Measurements from ENCODE around the gene LOXL4. TPM values are rescaled to one million over a fixed set of nuclear protein-coding genes. Genes with fewer than 3 reads are reported as not detected.
"Not testable (repeated sequence)": the region's sequence is repeated elsewhere in the genome, so short reads cannot be mapped to it uniquely, and the experiment has no call there.

The LOXL4 gene
- total RNA-seq, 6 experiments from 2014 or later = 24.9 to 57.4 (median 27.6) TPM

DNA sequence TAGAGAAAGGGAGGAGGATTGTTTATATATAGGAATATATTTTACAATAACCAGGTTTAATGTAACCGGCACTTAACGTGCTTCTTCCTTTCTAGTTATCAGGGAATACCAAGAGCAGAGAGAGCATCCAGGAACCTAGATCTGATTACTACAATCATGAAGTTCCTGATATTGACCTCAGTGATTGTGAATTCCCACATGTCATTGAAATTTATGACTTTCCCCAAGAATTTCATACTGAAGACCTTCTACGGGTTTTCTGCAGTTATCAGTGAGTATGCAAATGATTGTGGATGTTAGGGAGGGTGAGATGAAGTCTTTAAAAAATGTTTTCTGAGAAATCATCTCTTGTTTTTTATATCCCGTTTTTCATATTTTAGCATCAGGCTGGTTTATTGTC is 36.6 kb downstream of the LOXL4 start:
- peaks cover 6% of the 10 kb centered on the region for H3K9me3 Mint-ChIP-seq
- H3K27me3 Mint-ChIP-seq (ENCODE audit: insufficient read depth) = no peaks in the 10 kb centered on the region
- TF ChIP-seq, protein P1, sequence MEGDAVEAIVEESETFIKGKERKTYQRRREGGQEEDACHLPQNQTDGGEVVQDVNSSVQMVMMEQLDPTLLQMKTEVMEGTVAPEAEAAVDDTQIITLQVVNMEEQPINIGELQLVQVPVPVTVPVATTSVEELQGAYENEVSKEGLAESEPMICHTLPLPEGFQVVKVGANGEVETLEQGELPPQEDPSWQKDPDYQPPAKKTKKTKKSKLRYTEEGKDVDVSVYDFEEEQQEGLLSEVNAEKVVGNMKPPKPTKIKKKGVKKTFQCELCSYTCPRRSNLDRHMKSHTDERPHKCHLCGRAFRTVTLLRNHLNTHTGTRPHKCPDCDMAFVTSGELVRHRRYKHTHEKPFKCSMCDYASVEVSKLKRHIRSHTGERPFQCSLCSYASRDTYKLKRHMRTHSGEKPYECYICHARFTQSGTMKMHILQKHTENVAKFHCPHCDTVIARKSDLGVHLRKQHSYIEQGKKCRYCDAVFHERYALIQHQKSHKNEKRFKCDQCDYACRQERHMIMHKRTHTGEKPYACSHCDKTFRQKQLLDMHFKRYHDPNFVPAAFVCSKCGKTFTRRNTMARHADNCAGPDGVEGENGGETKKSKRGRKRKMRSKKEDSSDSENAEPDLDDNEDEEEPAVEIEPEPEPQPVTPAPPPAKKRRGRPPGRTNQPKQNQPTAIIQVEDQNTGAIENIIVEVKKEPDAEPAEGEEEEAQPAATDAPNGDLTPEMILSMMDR (IDR thresholded peaks at IDR 0.05) = no peak
- no peaks in the 10 kb centered on the region; the same call in none of the 2 replicates for H3K36me3 Mint-ChIP-seq (ENCODE audit: low read depth)
- H3K4me3 Mint-ChIP-seq = no peak overlapping the region
- no peaks in the 10 kb centered on the region for H3K4me1 Mint-ChIP-seq (ENCODE audit: low read depth)
- no peak overlapping the region for H3K27ac Mint-ChIP-seq
- no peak for DNase-seq

DNA sequence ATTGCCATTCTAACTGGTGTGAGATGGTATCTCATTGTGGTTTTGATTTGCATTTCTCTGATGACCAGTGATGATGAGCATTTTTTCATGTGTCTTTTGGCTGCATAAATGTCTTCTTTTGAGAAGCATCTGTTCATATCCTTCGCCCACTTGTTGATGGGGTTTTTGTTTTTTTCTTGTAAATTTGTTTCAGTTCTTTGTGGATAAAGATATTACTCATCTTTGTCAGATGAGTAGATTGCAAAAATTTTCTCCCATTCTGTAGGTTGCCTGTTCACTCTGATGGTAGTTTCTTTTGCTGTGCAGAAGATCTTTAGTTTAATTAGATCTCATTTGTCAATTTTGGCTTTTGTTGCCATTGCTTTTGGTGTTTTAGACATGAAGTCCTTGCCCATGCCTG is 39.7 kb downstream of the LOXL4 start:
- H3K4me1 Mint-ChIP-seq (ENCODE audit: low read depth) = peaks cover 25% of the 10 kb centered on the region
- not testable (repeated sequence) for H3K27ac Mint-ChIP-seq; H3K36me3 Mint-ChIP-seq (ENCODE audit: low read depth); H3K9me3 Mint-ChIP-seq; H3K4me3 Mint-ChIP-seq; DNase-seq; H3K27me3 Mint-ChIP-seq (ENCODE audit: insufficient read depth)

DNA sequence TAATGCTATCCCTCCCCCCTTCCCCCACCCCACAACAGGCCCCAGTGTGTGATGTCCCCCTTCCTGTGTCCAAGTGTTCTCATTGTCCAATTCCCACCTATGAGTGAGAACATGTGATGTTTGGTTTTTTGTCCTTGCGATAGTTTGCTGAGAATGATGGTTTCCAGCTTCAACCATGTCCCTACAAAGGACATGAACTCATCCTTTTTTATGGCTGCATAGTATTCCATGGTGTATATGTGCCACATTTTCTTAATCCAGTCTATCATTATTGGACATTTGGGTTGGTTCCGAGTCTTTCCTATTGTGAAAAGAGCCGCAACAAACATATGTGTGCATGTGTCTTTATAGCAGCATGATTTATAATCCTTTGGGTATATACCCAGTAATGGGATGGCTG is 40.3 kb downstream of the LOXL4 start:
- H3K36me3 Mint-ChIP-seq (ENCODE audit: low read depth); H3K27me3 Mint-ChIP-seq (ENCODE audit: insufficient read depth); H3K27ac Mint-ChIP-seq; H3K4me3 Mint-ChIP-seq; H3K9me3 Mint-ChIP-seq; DNase-seq: not testable (repeated sequence)
- H3K4me1 Mint-ChIP-seq (ENCODE audit: low read depth) = peaks cover 26% of the 10 kb centered on the region

DNA sequence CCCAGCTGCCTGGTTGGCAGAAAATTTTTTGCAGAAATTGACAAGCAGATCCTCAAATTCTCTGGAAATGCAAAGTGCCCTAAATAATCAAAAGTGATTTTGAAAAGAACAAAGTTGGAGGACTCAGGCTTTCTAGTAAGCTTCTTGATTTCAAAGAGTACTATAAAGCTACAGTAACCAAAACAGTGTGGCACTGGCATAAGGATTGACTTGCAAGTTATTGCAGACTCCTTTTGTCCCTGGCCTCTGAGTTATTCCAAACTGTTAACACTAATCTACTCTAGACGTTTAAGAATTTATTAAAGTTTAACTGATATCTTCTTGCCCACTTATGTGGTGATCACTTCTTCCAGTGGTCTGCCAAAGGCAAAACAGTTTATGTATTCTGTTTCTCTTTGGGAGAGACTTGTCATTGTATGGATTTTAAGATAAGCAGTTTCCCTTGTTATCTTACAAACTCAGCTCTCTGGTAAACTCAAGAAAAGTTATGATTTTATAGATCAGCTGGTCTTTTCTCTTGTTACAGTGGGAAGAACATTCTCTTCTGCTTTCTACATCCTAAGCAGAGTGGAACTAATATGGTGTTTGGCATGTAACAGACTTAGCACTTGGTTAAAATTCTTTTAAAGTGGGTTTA is 41.4 kb downstream of the LOXL4 start:
- no peak overlapping the region for H3K4me3 Mint-ChIP-seq
- no peak for DNase-seq
- H3K27me3 Mint-ChIP-seq (ENCODE audit: insufficient read depth) = no peaks in the 10 kb centered on the region
- H3K9me3 Mint-ChIP-seq = peaks cover 6% of the 10 kb centered on the region
- H3K36me3 Mint-ChIP-seq (ENCODE audit: low read depth) = no peaks in the 10 kb centered on the region; the same call in none of the 2 replicates
- peaks cover 26% of the 10 kb centered on the region for H3K4me1 Mint-ChIP-seq (ENCODE audit: low read depth)
- no peak overlapping the region for H3K27ac Mint-ChIP-seq
- TF ChIP-seq, protein P1 (IDR thresholded peaks at IDR 0.05) = no peak

DNA sequence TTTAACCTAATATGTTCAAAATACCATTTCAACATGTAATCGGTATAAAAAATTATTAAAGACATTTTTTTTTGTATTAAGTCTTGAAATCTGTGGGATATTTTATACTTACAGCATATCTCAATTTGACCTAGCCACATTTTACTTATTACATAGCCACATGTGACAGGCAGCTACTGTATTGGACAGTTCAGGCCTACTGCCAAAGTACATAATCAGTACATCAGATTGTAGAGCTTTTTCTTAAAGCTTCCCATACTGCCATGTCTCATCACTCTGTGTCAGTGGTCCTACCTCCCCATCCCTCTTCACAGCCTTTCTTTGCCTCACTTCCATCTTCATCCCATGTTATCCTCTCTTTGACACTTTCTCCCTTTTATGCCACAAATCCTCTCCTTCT is 43.0 kb downstream of the LOXL4 start:
- H3K27me3 Mint-ChIP-seq (ENCODE audit: insufficient read depth) = no peaks in the 10 kb centered on the region
- TF ChIP-seq, protein P1 (IDR thresholded peaks at IDR 0.05) = no peak
- no peak overlapping the region for H3K4me3 Mint-ChIP-seq
- H3K4me1 Mint-ChIP-seq (ENCODE audit: low read depth) = peaks cover 26% of the 10 kb centered on the region
- DNase-seq = no peak
- H3K36me3 Mint-ChIP-seq (ENCODE audit: low read depth) = peaks cover 3% of the 10 kb centered on the region
- peak overlapping the region; percentile 2; the same call in 1 of the 2 replicates for H3K27ac Mint-ChIP-seq
- peaks cover 9% of the 10 kb centered on the region for H3K9me3 Mint-ChIP-seq

DNA sequence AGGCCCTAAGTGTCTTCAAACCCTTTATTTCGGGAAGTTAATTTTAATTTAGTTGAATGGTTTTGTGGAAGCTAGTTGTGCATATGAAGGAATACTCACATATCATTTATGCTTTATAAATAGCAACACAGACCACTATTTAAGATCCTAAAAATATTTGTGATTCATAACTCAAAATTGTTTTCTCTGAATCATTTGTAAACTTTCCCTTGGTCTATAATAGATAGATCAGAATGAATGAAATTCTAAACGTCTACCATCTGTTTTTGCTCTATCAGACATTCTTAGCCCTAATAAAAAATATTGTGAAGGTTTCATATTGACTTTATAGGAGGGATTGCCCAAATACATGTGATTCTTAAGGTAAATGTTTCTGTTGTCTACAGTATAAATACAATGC is 43.5 kb downstream of the LOXL4 start:
- peak; percentile 25 for DNase-seq
- no peaks in the 10 kb centered on the region for H3K27me3 Mint-ChIP-seq (ENCODE audit: insufficient read depth)
- H3K4me3 Mint-ChIP-seq = no peak overlapping the region
- H3K36me3 Mint-ChIP-seq (ENCODE audit: low read depth) = peaks cover 8% of the 10 kb centered on the region
- TF ChIP-seq, protein P1 (IDR thresholded peaks at IDR 0.05) = no peak
- peaks cover 14% of the 10 kb centered on the region for H3K9me3 Mint-ChIP-seq
- H3K4me1 Mint-ChIP-seq (ENCODE audit: low read depth) = peaks cover 26% of the 10 kb centered on the region
- H3K27ac Mint-ChIP-seq = peak overlapping the region; percentile 51; the same call in 1 of the 2 replicates

All from HFFc6 (cell line).